GM10847 (cell line): ENCODE results near the gene MAP7D3.

Source experiments
- POLR2A ChIP-seq: IDR thresholded peaks from 2 replicates; pipeline ENCODE4 v1.6.1; 2011; ENCODE audit not compliant: insufficient read length; ENCODE audit errors: extremely low read depth

MAP7D3 gene

GRCh38 chrX:136198678-136199243 lies 52.4 kb downstream of the MAP7D3 start:
- TF ChIP-seq POLR2A = no peak

GRCh38 chrX:136198010-136198409 lies 53.2 kb downstream of the MAP7D3 start:
- TF ChIP-seq POLR2A = no peak

GRCh38 chrX:136196691-136197155 lies 54.5 kb downstream of the MAP7D3 start:
- no peak for TF ChIP-seq POLR2A

- no peak for TF ChIP-seq POLR2A
Measured at GRCh38 chrX:136195247-136195646, 56.0 kb downstream of the MAP7D3 start.

- TF ChIP-seq POLR2A = no peak
Measured at GRCh38 chrX:136194536-136194935, 56.7 kb downstream of the MAP7D3 start.

GRCh38 chrX:136193771-136194170 lies 57.4 kb downstream of the MAP7D3 start:
- no peak for TF ChIP-seq POLR2A

- no peak for TF ChIP-seq POLR2A
Measured at GRCh38 chrX:136192839-136193414, 58.3 kb downstream of the MAP7D3 start.

- no peak for TF ChIP-seq POLR2A
Measured at GRCh38 chrX:136192135-136192534, 59.1 kb downstream of the MAP7D3 start.

- TF ChIP-seq POLR2A = no peak
Measured at GRCh38 chrX:136191171-136191570, 60.0 kb downstream of the MAP7D3 start.

GRCh38 chrX:136190038-136190713 lies 61.0 kb downstream of the MAP7D3 start:
- TF ChIP-seq POLR2A = no peak

- TF ChIP-seq POLR2A = no peak
Measured at GRCh38 chrX:136189222-136189621, 62.0 kb downstream of the MAP7D3 start.

GRCh38 chrX:136186023-136186413 lies 65.2 kb downstream of the MAP7D3 start:
- TF ChIP-seq POLR2A = no peak

GRCh38 chrX:136185401-136186022 lies 65.7 kb downstream of the MAP7D3 start:
- TF ChIP-seq POLR2A = no peak

GRCh38 chrX:136183917-136184316 lies 67.3 kb downstream of the MAP7D3 start:
- no peak for TF ChIP-seq POLR2A

GRCh38 chrX:136183172-136183571 lies 68.0 kb downstream of the MAP7D3 start:
- TF ChIP-seq POLR2A = no peak

- no peak for TF ChIP-seq POLR2A
Measured at GRCh38 chrX:136182414-136182813, 68.8 kb downstream of the MAP7D3 start.

- no peak for TF ChIP-seq POLR2A
Measured at GRCh38 chrX:136179133-136179532, 72.1 kb downstream of the MAP7D3 start.

- no peak for TF ChIP-seq POLR2A
Measured at GRCh38 chrX:136176399-136176825, 74.8 kb downstream of the MAP7D3 start.
